Measurements from ENCODE around the gene ARHGAP22.

Gene ARHGAP22

GRCh38 chr10:48604991-48605508, at the start of gene ARHGAP22:
Gene ARHGAP22 (minus strand): TSS chr10:48605073. CDS start chr10:48604796, 277 bp downstream.
- in situ Hi-C loops (cut with MboI; ENCODE audit: low sequenced_read_pairs, unreplicated experiment) = no loop called here
- no peak for TF ChIP-seq CTCF (IDR thresholded peaks at IDR 0.05; ENCODE audit: borderline replicate concordance, control extremely low read depth, extremely low read depth, insufficient read depth, missing control alignments)
- peak; percentile 76 for DNase-seq (ENCODE audit: low spot score)

GRCh38 chr10:48653944-48654698, 49.2 kb upstream of the ARHGAP22 start:
- TF ChIP-seq CTCF (IDR thresholded peaks at IDR 0.05; ENCODE audit: borderline replicate concordance, control extremely low read depth, extremely low read depth, insufficient read depth, missing control alignments) = no peak
- no peak for DNase-seq (ENCODE audit: low spot score)
- in situ Hi-C loops (cut with MboI; ENCODE audit: low sequenced_read_pairs, unreplicated experiment) = loop anchor here (10.0 to 25.0 kb wide), 2 partner anchors 289 to 508 kb away; no protein-coding TSS in a partner anchor

GRCh38 chr10:48653347-48653746, 48.5 kb upstream of the ARHGAP22 start:
- TF ChIP-seq CTCF (IDR thresholded peaks at IDR 0.05; ENCODE audit: borderline replicate concordance, control extremely low read depth, extremely low read depth, insufficient read depth, missing control alignments) = no peak
- DNase-seq (ENCODE audit: low spot score) = no peak
- in situ Hi-C loops (cut with MboI; ENCODE audit: low sequenced_read_pairs, unreplicated experiment) = loop anchor here (10.0 to 25.0 kb wide), 2 partner anchors 289 to 509 kb away; no protein-coding TSS in a partner anchor

- DNase-seq (ENCODE audit: low spot score) = no peak
- TF ChIP-seq CTCF (IDR thresholded peaks at IDR 0.05; ENCODE audit: borderline replicate concordance, control extremely low read depth, extremely low read depth, insufficient read depth, missing control alignments) = no peak
- in situ Hi-C loops (cut with MboI; ENCODE audit: low sequenced_read_pairs, unreplicated experiment) = loop anchor here (10.0 to 25.0 kb wide), 2 partner anchors 288 to 510 kb away; no protein-coding TSS in a partner anchor
These were observed 47.5 kb upstream of the ARHGAP22 start for GRCh38 chr10:48652344-48652743.

GRCh38 chr10:48651839-48652238, 47.0 kb upstream of the ARHGAP22 start:
- no peak for DNase-seq (ENCODE audit: low spot score)
- in situ Hi-C loops (cut with MboI; ENCODE audit: low sequenced_read_pairs, unreplicated experiment) = loop anchor here (10.0 to 25.0 kb wide), 2 partner anchors 287 to 510 kb away; no protein-coding TSS in a partner anchor
- no peak for TF ChIP-seq CTCF (IDR thresholded peaks at IDR 0.05; ENCODE audit: borderline replicate concordance, control extremely low read depth, extremely low read depth, insufficient read depth, missing control alignments)

- TF ChIP-seq CTCF (IDR thresholded peaks at IDR 0.05; ENCODE audit: borderline replicate concordance, control extremely low read depth, extremely low read depth, insufficient read depth, missing control alignments) = no peak
- in situ Hi-C loops (cut with MboI; ENCODE audit: low sequenced_read_pairs, unreplicated experiment) = loop anchor here (10.0 to 25.0 kb wide), 2 partner anchors 286 to 511 kb away; no protein-coding TSS in a partner anchor
- DNase-seq (ENCODE audit: low spot score) = no peak
These were observed 46.4 kb upstream of the ARHGAP22 start for GRCh38 chr10:48651293-48651692.
